IMR-90 (cell line): Measurements from ENCODE around the gene ELL. TPM values are rescaled to one million over a fixed set of nuclear protein-coding genes. Genes with fewer than 3 reads are reported as not detected.

Experiments used
- ATAC-seq: fragments of 200-7000 bp; cut with Tn5 transposase; 2 replicates; pipeline ENCODE4 v1.9.1; 2020; ENCODE audit warnings: low read depth, mild to moderate bottlenecking, moderate library complexity
- BruUV-seq: library from RNA; stranded (reverse); fragments of 400-500 nt; replicated peaks from 2 replicates; lab custom pipeline; 2021; lab: Mats Ljungman, UMichigan
- CTCF ChIA-PET: fragments of 300-600 bp; formaldehyde crosslinking; extraction: SDS; loops from one replicate; lab custom pipeline; 2021; ENCODE audit warnings: antibody characterized with exemption; lab: Yijun Ruan, JAX
- POLR2A ChIA-PET: fragments of 300-600 bp; sonication (Branson Sonifier 250); formaldehyde crosslinking; loops from one replicate; lab custom pipeline; 2022; ENCODE audit warnings: antibody characterized with exemption; ENCODE audit not compliant: unreplicated experiment; lab: Charles Lee
- DNase-seq: peaks from one replicate; pipeline ENCODE4 v3.0.0; 2013
- H2AFZ ChIP-seq: replicated peaks from 2 replicates; pipeline ENCODE3; 2013; ENCODE audit warnings: low read length, mild to moderate bottlenecking; ENCODE audit not compliant: poor library complexity
- H2AK5ac ChIP-seq: 2 replicates; pipeline ENCODE4 v1.6.1; 2013; ENCODE audit warnings: low read depth, low read length, inconsistent platforms
- H2AK9ac ChIP-seq: replicated peaks from 2 replicates; pipeline ENCODE3; 2013; ENCODE audit warnings: mild to moderate bottlenecking, low read depth, low read length, moderate library complexity; ENCODE audit not compliant: poor library complexity
- H2BK120ac ChIP-seq: 2 replicates; pipeline ENCODE4 v1.6.1; 2013; ENCODE audit warnings: low read depth, low read length, inconsistent platforms
- H2BK15ac ChIP-seq: 3 replicates; pipeline ENCODE4 v1.6.1; 2013; ENCODE audit warnings: low read depth, low read length, inconsistent platforms
- H2BK20ac ChIP-seq: 2 replicates; pipeline ENCODE4 v1.6.1; 2013; ENCODE audit warnings: low read depth, mild to moderate bottlenecking, inconsistent platforms, low read length, moderate library complexity
- H2BK5ac ChIP-seq: 2 replicates; pipeline ENCODE4 v1.6.1; 2013; ENCODE audit warnings: mild to moderate bottlenecking, low read depth, low read length, inconsistent platforms; ENCODE audit not compliant: poor library complexity, severe bottlenecking
- H3K14ac ChIP-seq: replicated peaks from 2 replicates; pipeline ENCODE4 v1.6.1; 2013; ENCODE audit warnings: low read depth, low read length, inconsistent platforms
- H3K18ac ChIP-seq: 2 replicates; pipeline ENCODE4 v1.6.1; 2013; ENCODE audit warnings: low read depth, low read length, control low read depth
- H3K23ac ChIP-seq: 2 replicates; pipeline ENCODE4 v1.6.1; 2013; ENCODE audit warnings: low read depth, low read length, inconsistent platforms
- H3K27ac ChIP-seq: 2 replicates; pipeline ENCODE4 v1.5.1; 2013; ENCODE audit warnings: mild to moderate bottlenecking, control low read depth, low read length; ENCODE audit not compliant: insufficient read depth
- H3K27me3 ChIP-seq: 2 replicates; pipeline ENCODE4 v1.6.1; 2013; ENCODE audit warnings: low read length; ENCODE audit not compliant: control insufficient read depth, insufficient read depth
- H3K36me3 ChIP-seq: 2 replicates; pipeline ENCODE4 v1.6.1; 2013; ENCODE audit warnings: low read length, mixed read lengths; ENCODE audit not compliant: control insufficient read depth, insufficient read depth
- H3K4ac ChIP-seq: 2 replicates; pipeline ENCODE4 v1.6.1; 2013; ENCODE audit warnings: low read depth, low read length, inconsistent platforms
- H3K4me1 ChIP-seq: 2 replicates; pipeline ENCODE4 v1.6.1; 2013; ENCODE audit warnings: low read length, mixed read lengths; ENCODE audit not compliant: control insufficient read depth, insufficient read depth
- H3K4me2 ChIP-seq: 2 replicates; pipeline ENCODE4 v1.6.1; 2013; ENCODE audit warnings: low read depth, mild to moderate bottlenecking, control low read depth, low read length, moderate library complexity
- H3K4me3 ChIP-seq: 2 replicates; pipeline ENCODE4 v1.5.1; 2013; ENCODE audit warnings: low read depth, mild to moderate bottlenecking, control low read depth, low read length, moderate library complexity; ENCODE audit not compliant: insufficient read depth
- H3K56ac ChIP-seq: 2 replicates; pipeline ENCODE4 v1.6.1; 2013; ENCODE audit warnings: low read length, inconsistent platforms; ENCODE audit not compliant: insufficient read depth; ENCODE audit errors: extremely low read depth
- H3K79me1 ChIP-seq, 2 experiments: 2 replicates each; pipeline ENCODE4 v1.6.1; 2013; ENCODE audit warnings: low read length in 2 of 2, inconsistent platforms in 1 of 2, low read depth in 1 of 2
- H3K9ac ChIP-seq: 2 replicates; pipeline ENCODE4 v1.6.1; 2013; ENCODE audit warnings: low read depth, low read length, control low read depth
- H3K9me1 ChIP-seq: 2 replicates; pipeline ENCODE4 v1.6.1; 2013; ENCODE audit warnings: low read length, inconsistent platforms; ENCODE audit not compliant: insufficient read depth
- H3K9me3 ChIP-seq: 2 replicates; pipeline ENCODE4 v1.6.1; 2013; ENCODE audit warnings: low read length; ENCODE audit not compliant: control insufficient read depth, insufficient read depth
- H4K20me1 ChIP-seq: 2 replicates; pipeline ENCODE4 v1.6.1; 2013; ENCODE audit warnings: low read length, inconsistent platforms; ENCODE audit not compliant: insufficient read depth
- H4K5ac ChIP-seq: 2 replicates; pipeline ENCODE4 v1.6.1; 2013; ENCODE audit warnings: mild to moderate bottlenecking, low read depth, low read length, control low read depth
- H4K8ac ChIP-seq, 2 experiments: 2 replicates each; pipeline ENCODE4 v1.6.1; 2013; ENCODE audit warnings: low read depth in 2 of 2, low read length in 2 of 2, control low read depth in 1 of 2, inconsistent platforms in 1 of 2
- H4K91ac ChIP-seq: 2 replicates; pipeline ENCODE4 v1.6.1; 2013; ENCODE audit warnings: low read depth, low read length, inconsistent platforms; ENCODE audit not compliant: insufficient read depth
- CTCF ChIP-seq: conservative IDR thresholded peaks from 2 replicates; pipeline ENCODE4 v1.5.1; 2012; ENCODE audit warnings: mild to moderate bottlenecking, low read depth, low read length, improper control_type of control experiment
- MAZ ChIP-seq: IDR thresholded peaks from 2 replicates; pipeline ENCODE4 v1.6.1; 2012; ENCODE audit warnings: low read depth, mild to moderate bottlenecking, low read length, improper control_type of control experiment, moderate library complexity, borderline replicate concordance
- RFX5 ChIP-seq: IDR thresholded peaks from 2 replicates; pipeline ENCODE4 v1.8.0; 2012; ENCODE audit warnings: low read depth, mild to moderate bottlenecking, low read length, moderate library complexity
- SMC3 ChIP-seq: fragments of 150-350 bp; IDR thresholded peaks from 2 replicates; pipeline ENCODE4 v1.6.1; 2016; ENCODE audit warnings: low read depth, mild to moderate bottlenecking, antibody characterized with exemption, low read length, moderate library complexity
- WGBS, 2 experiments: methylation state at CpG; one replicate each; pipeline versions ENCODE4 v1.1.5 to v1.1.7; 2013; ENCODE audit warnings: missing lambda C conversion rate in 2 of 2; ENCODE audit not compliant: insufficient read length in 1 of 2; ENCODE audit errors: extremely low coverage in 2 of 2; 5-methylcytosine and 5-hydroxymethylcytosine counted together
- dilution Hi-C: fragments of 300-500 bp; cut with HindIII; formaldehyde crosslinking; loops from one replicate; pipeline ENCODE4 v1.14.3; 2018; ENCODE audit warnings: low sequenced_read_pairs; ENCODE audit not compliant: unreplicated experiment
- in situ Hi-C: fragments of 300-500 bp; cut with MboI; formaldehyde crosslinking; loops from 3 replicates; pipeline ENCODE4 v1.14.3; 2019; ENCODE audit warnings: low sequenced_read_pairs, inconsistent platforms, mixed read lengths
- intact Hi-C: fragments of 100-400 bp; cut with micrococcal nuclease; formaldehyde crosslinking; loops from 2 replicates; pipeline ENCODE4 v1.10.0; 2022
- polyA plus RNA-seq, 3 experiments: library from polyadenylated mRNA; depleted of rRNA; stranded (reverse); fragments of >200 nt; gene quantifications; 2 replicates each; pipeline ENCODE4 v1.2.3, GENCODE V29; 2012; ENCODE audit warnings: low replicate concordance in 1 of 3
- total RNA-seq: library from RNA; depleted of rRNA; stranded (reverse); fragments of >200 nt; gene quantifications from 2 replicates; pipeline ENCODE4 v1.2.3, GENCODE V29; 2012
- TF ChIP-seq, protein P1 (sequence below): fragments of 150-350 bp; IDR thresholded peaks from 2 replicates; pipeline ENCODE4 v1.6.1; 2016; ENCODE audit warnings: low read depth, mild to moderate bottlenecking, low read length, moderate library complexity, borderline replicate concordance

Gene ELL
- total and polyA plus RNA-seq, 2 of the 4 experiments (the other 2 are of a cell fraction), result 6.3 to 13.1 TPM

- ChIA-PET POLR2A (interaction anchor here (0.5 kb wide), 1 partner anchor 175 kb away, joined by 8 read pairs; no protein-coding TSS in a partner anchor), CTCF (interaction anchor here (3.5 kb wide), 1 partner anchor 11 kb away, joined by 21 read pairs; no protein-coding TSS in a partner anchor)
- Histone ChIP-seq H3K14ac (no peak overlapping the region), H3K79me1 (peaks cover 18 to 65% of the 10 kb centered on the region in 2 experiments), H3K9me1 (0 out of 2 replicates have a peak, but pooled peaks cover 5% of the 10 kb centered on the region), H3K9ac (no peak overlapping the region), H3K56ac (no peak overlapping the region), H3K27me3 (no peaks in the 10 kb centered on the region), H2BK120ac (no peak overlapping the region), H4K20me1 (peaks cover 57% of the 10 kb centered on the region), H2AFZ (no peak overlapping the region), H3K18ac (no peak overlapping the region), H4K8ac (no peak overlapping the region), H2AK9ac (no peak overlapping the region), H2BK15ac (no peak overlapping the region), H3K9me3 (no peaks in the 10 kb centered on the region), H4K91ac (no peak overlapping the region), H4K5ac (no peak overlapping the region), H3K4ac (peak overlapping the region; percentile 42; the same call in 1 of the 2 replicates), H3K23ac (peak overlapping the region; percentile 44; the same call in 1 of the 2 replicates), H3K4me1 (peaks cover 13% of the 10 kb centered on the region), H3K36me3 (peaks cover 46% of the 10 kb centered on the region), H2BK5ac (no peak overlapping the region), H3K4me2 (no peak overlapping the region), H2AK5ac (peak overlapping the region; percentile 68), H3K27ac (no peak overlapping the region), H3K4me3 (no peak overlapping the region), H2BK20ac (no peak overlapping the region)
- DNase-seq (no peak), ATAC-seq (peak; percentile 6; the same call in 1 of the 2 replicates)
- dilution Hi-C loops, result no loop called here
- intact Hi-C loops, result loop anchor here (5.0 to 10.0 kb wide), 2 partner anchors 105 to 222 kb away; partner anchors contain the start of gene KXD1
- 100% methylated on average over 1 of the region's 3 CpGs; no CpG with 5 or more reads in 1 of the 2 experiments for WGBS, 2 experiments
- TF ChIP-seq MAZ, result no peak
- no peak for TF ChIP-seq RFX5
- TF ChIP-seq, protein P1, sequence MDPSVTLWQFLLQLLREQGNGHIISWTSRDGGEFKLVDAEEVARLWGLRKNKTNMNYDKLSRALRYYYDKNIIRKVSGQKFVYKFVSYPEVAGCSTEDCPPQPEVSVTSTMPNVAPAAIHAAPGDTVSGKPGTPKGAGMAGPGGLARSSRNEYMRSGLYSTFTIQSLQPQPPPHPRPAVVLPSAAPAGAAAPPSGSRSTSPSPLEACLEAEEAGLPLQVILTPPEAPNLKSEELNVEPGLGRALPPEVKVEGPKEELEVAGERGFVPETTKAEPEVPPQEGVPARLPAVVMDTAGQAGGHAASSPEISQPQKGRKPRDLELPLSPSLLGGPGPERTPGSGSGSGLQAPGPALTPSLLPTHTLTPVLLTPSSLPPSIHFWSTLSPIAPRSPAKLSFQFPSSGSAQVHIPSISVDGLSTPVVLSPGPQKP, result no peak
- TF ChIP-seq SMC3, result no peak
- TF ChIP-seq CTCF, result no peak
- BruUV-seq, result no TSS peak
- in situ Hi-C loops, result loop anchor here (5.0 to 10.0 kb wide), 2 partner anchors 122 to 400 kb away; partner anchors contain the start of gene UBA52
Observed at GRCh38 chr19:18452386-18452785, 69.5 kb downstream of the ELL start.
